Natural killer cell (primary cell): ENCODE data around the gene ZDHHC1. TPM values are rescaled to one million over a fixed set of nuclear protein-coding genes. Genes with fewer than 3 reads are reported as not detected.

Source experiments
- ATAC-seq, 3 donors: fragments of 150-1000 bp in 2 of 3; fragments of 200-7000 bp in 1 of 3; cut with Tn5 transposase; 1 replicate in 1 of 3; 2 replicates in 2 of 3; pipeline ENCODE4 v1.10.0; 2021; ENCODE audit warnings: mild to moderate bottlenecking in 2 of 3, moderate library complexity in 2 of 3
- DNase-seq, 2 donors: peaks; one replicate each; pipeline versions ENCODE4 v3.0.0 to v3.0.0-alpha.2; 2013 to 2021; ENCODE audit warnings: mixed read lengths in 1 of 2
- H3K27ac ChIP-seq: one replicate; pipeline ENCODE4 v1.5.1; 2013; ENCODE audit warnings: mild to moderate bottlenecking, low read length
- H3K27me3 ChIP-seq: one replicate; pipeline ENCODE4 v1.6.1; 2013; ENCODE audit warnings: low read length; ENCODE audit not compliant: control insufficient read depth, insufficient read depth
- H3K36me3 ChIP-seq: one replicate; pipeline ENCODE4 v1.6.1; 2013; ENCODE audit warnings: low read length; ENCODE audit not compliant: control insufficient read depth, insufficient read depth
- H3K4me1 ChIP-seq: one replicate; pipeline ENCODE4 v1.6.1; 2013; ENCODE audit warnings: low read length; ENCODE audit not compliant: control insufficient read depth, insufficient read depth
- H3K4me3 ChIP-seq: one replicate; pipeline ENCODE4 v1.5.1; 2013; ENCODE audit warnings: low read length
- H3K9me3 ChIP-seq: one replicate; pipeline ENCODE4 v1.6.1; 2013; ENCODE audit warnings: low read length; ENCODE audit not compliant: control insufficient read depth, insufficient read depth
- H3K27ac Mint-ChIP-seq, 2 donors: one replicate each; pipeline ENCODE4 v1.8.0; 2022; ENCODE audit warnings: mild to moderate bottlenecking in 2 of 2, mixed read lengths in 2 of 2, moderate library complexity in 1 of 2
- H3K27me3 Mint-ChIP-seq, 2 donors: one replicate each; pipeline ENCODE4 v1.8.0; 2022; ENCODE audit warnings: low read depth in 2 of 2, mixed read lengths in 2 of 2
- H3K36me3 Mint-ChIP-seq: one replicate; pipeline ENCODE4 v1.8.0; 2022; ENCODE audit warnings: mixed read lengths
- H3K4me1 Mint-ChIP-seq, 2 donors: one replicate each; pipeline ENCODE4 v1.8.0; 2022; ENCODE audit warnings: mixed read lengths in 2 of 2
- H3K4me3 Mint-ChIP-seq: one replicate; pipeline ENCODE4 v1.8.0; 2022; ENCODE audit warnings: mild to moderate bottlenecking, moderate library complexity, mixed read lengths
- H3K9me3 Mint-ChIP-seq, 2 donors: one replicate each; pipeline ENCODE4 v1.8.0; 2022; ENCODE audit warnings: mixed read lengths in 2 of 2
- WGBS: methylation state at CpG from one replicate; pipeline ENCODE4 v1.1.7; 2013; ENCODE audit warnings: missing lambda C conversion rate; ENCODE audit not compliant: insufficient coverage; 5-methylcytosine and 5-hydroxymethylcytosine counted together
- intact Hi-C: fragments of 100-400 bp; cut with micrococcal nuclease; formaldehyde crosslinking; loops from one replicate; pipeline ENCODE4 v1.14.2; 2022
- total RNA-seq, 4 donors: library from RNA; stranded (reverse); fragments of 120-200 nt in 1 of 4; gene quantifications; one replicate each; pipeline versions ENCODE4 v1.2.3 to v1.2.4, GENCODE V29; 2013 to 2022
- TF ChIP-seq, protein P1 (sequence below): fragments of 200-600 bp; IDR thresholded peaks from one replicate; pipeline ENCODE4 v1.8.0; 2022; ENCODE audit warnings: antibody characterized with exemption

The ZDHHC1 gene
- total RNA-seq, 3 donors from 2014 or later (not counting 1 experiment from before 2014, with no cell fraction given): 0.88 to 2.5 (median 1.8) TPM

DNA sequence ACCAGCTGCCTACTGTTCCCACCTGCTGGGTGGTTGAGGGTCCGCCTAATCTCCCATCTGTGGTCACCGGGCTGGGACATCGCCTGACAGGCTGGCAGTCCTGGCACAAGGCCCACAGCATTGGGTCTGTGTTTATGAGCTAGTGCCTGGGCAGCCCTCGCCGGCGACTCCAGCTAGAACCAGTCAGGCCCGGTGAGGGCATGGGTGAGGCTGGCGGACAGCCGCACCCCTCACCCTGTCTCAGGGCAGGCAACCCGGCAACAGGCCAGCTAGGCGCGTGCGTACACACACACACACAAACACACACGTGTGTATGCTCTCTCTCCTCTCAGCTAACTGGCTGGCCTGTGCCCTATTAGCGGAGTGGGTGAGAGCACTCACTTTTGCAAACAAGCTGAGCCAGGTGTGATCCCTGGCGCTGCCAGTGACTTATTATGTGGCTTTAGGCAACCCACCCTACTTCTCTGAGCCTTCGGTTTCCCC lies 25.0 kb upstream of the ZDHHC1 start:
- H3K4me1 ChIP-seq: peaks cover 13% of the 10 kb centered on the region
- H3K27me3 ChIP-seq: no peaks in the 10 kb centered on the region
- TF ChIP-seq, protein P1, sequence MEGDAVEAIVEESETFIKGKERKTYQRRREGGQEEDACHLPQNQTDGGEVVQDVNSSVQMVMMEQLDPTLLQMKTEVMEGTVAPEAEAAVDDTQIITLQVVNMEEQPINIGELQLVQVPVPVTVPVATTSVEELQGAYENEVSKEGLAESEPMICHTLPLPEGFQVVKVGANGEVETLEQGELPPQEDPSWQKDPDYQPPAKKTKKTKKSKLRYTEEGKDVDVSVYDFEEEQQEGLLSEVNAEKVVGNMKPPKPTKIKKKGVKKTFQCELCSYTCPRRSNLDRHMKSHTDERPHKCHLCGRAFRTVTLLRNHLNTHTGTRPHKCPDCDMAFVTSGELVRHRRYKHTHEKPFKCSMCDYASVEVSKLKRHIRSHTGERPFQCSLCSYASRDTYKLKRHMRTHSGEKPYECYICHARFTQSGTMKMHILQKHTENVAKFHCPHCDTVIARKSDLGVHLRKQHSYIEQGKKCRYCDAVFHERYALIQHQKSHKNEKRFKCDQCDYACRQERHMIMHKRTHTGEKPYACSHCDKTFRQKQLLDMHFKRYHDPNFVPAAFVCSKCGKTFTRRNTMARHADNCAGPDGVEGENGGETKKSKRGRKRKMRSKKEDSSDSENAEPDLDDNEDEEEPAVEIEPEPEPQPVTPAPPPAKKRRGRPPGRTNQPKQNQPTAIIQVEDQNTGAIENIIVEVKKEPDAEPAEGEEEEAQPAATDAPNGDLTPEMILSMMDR: no peak
- Mint-ChIP-seq H3K36me3 (no peaks in the 10 kb centered on the region), H3K27ac (peak overlapping the region in 1 of 2 donors; percentile 22), H3K4me3 (no peak overlapping the region), H3K4me1 (peaks cover 11 to 41% of the 10 kb centered on the region in 2 donors), H3K9me3 (no peaks in the 10 kb centered on the region), H3K27me3 (no peaks in the 10 kb centered on the region)
- ATAC-seq (no peak), DNase-seq (no peak)
- H3K9me3 ChIP-seq: no peaks in the 10 kb centered on the region
- no peak overlapping the region for H3K27ac ChIP-seq
- peaks cover 51% of the 10 kb centered on the region for H3K36me3 ChIP-seq
- intact Hi-C loops: no loop called here
- WGBS: 88% methylated on average over 17 of the region's 17 CpGs
- H3K4me3 ChIP-seq: no peak overlapping the region

DNA sequence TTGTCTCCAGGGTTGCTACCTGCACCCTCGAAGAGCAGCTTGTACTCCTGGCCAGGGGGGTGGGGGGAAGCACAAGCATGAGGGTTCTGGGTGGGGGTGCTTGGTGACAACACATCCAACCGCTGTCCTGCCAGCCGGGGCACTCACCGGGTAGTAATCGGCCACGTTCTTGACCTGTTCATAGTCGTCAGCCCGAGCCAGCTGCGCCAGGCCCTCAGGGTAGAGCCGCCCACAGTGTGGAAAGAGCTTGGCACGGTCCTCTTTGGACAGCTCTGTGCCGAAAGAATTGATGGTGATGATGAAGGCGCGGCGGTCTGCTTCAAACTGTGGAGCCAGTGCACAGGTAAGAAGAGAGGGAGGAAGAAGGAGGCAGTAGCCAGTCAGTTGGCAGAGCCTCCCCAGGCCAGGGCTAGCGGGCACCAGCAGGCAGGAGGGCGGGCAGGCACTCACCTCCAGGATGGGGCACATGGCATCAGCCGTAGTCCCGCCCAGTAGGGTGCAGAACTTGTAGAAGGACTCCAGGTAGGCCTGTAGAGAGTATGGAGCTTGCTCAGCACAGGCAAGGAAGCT lies 22.6 kb upstream of the ZDHHC1 start:
- no peaks in the 10 kb centered on the region for H3K36me3 Mint-ChIP-seq
- no peak overlapping the region for H3K4me3 Mint-ChIP-seq
- intact Hi-C loops: no loop called here
- Histone ChIP-seq H3K36me3 (peaks cover 39% of the 10 kb centered on the region), H3K27me3 (no peaks in the 10 kb centered on the region), H3K9me3 (no peaks in the 10 kb centered on the region), H3K27ac (no peak overlapping the region), H3K4me1 (peaks cover 23% of the 10 kb centered on the region), H3K4me3 (no peak overlapping the region)
- no peaks in the 10 kb centered on the region for H3K9me3 Mint-ChIP-seq
- no peak for DNase-seq
- H3K27ac Mint-ChIP-seq: peak overlapping the region; percentile 45 to 59
- TF ChIP-seq, protein P1: no peak
- peaks cover 5 to 27% of the 10 kb centered on the region in 2 donors for H3K4me1 Mint-ChIP-seq
- ATAC-seq: no peak
- WGBS: 96% methylated on average over 19 of the region's 19 CpGs
- no peaks in the 10 kb centered on the region for H3K27me3 Mint-ChIP-seq

DNA sequence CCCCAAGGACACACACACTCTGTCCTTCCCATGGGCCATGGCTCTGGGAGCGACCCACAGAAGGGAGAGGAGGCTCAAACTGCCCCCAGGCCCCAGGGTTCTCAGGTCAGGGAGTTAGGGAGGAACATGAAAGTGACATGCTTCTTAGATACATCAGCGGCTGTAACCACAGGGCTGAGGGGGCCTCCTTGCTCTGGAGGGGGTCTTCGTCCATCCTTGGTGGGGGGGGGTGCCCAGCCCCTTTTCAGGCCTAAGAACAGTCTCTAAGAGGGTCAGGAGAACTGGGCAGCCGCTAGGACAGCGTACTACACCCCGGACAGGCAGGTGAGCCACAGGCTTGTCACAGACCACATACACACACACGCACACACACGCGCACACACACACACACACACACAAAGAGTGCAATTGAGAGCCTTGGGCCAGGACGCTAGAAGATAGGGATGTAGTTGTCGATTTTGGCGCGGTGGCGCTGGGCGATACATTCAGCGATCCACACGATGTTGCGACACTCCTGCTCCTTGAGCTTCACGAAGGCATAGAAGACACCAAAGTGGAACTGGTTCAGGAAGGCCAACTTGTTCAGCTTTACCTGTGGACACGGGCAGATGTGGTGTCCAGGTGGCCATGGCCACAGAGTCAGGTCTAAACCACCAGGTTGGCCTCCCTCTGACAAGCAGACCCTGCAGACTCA lies 22.0 kb upstream of the ZDHHC1 start:
- no peaks in the 10 kb centered on the region for H3K27me3 Mint-ChIP-seq

More for the DNA sequence above, 22.0 kb upstream of the ZDHHC1 start:
- H3K9me3 Mint-ChIP-seq: no peaks in the 10 kb centered on the region
- 96% methylated on average over 20 of the region's 20 CpGs for WGBS
- H3K9me3 ChIP-seq: no peaks in the 10 kb centered on the region
- no peaks in the 10 kb centered on the region for H3K27me3 ChIP-seq
- no peaks in the 10 kb centered on the region for H3K36me3 Mint-ChIP-seq
- no peak overlapping the region for H3K4me3 ChIP-seq
- peaks cover 23% of the 10 kb centered on the region for H3K4me1 ChIP-seq
- DNase-seq: no peak
- ATAC-seq: no peak
- peaks cover 33% of the 10 kb centered on the region for H3K36me3 ChIP-seq
- H3K4me1 Mint-ChIP-seq: peaks cover 5 to 23% of the 10 kb centered on the region in 2 donors
- H3K27ac Mint-ChIP-seq: peak overlapping the region; percentile 59 to 77
- intact Hi-C loops: no loop called here
- no peak overlapping the region for H3K27ac ChIP-seq
- TF ChIP-seq, protein P1: no peak
- no peak overlapping the region for H3K4me3 Mint-ChIP-seq
